Progenitor cell of endocrine pancreas (in vitro differentiated cells): ENCODE measurements around the gene ATP5MC2. TPM values are rescaled to one million over a fixed set of nuclear protein-coding genes. Genes with fewer than 3 reads are reported as not detected.
A peak's percentile ranks its signal among the peaks of the same experiment; 100 is the strongest.
"Not testable (repeated sequence)": the region's sequence is repeated elsewhere in the genome, so short reads cannot be mapped to it uniquely, and the experiment has no call there.

Experiments used
- DNase-seq: peaks from one replicate; pipeline ENCODE4 v3.0.0; 2021; ENCODE audit warnings: low spot score; ENCODE audit not compliant: unreplicated experiment
- H3K27ac Mint-ChIP-seq: 2 replicates; pipeline ENCODE4 v1.8.0; 2021; ENCODE audit warnings: mild to moderate bottlenecking, moderate library complexity, mixed read lengths
- H3K27me3 Mint-ChIP-seq: 2 replicates; pipeline ENCODE4 v1.8.0; 2021; ENCODE audit warnings: mixed read lengths
- H3K36me3 Mint-ChIP-seq: 2 replicates; pipeline ENCODE4 v1.8.0; 2022; ENCODE audit warnings: mixed read lengths; ENCODE audit not compliant: insufficient read depth
- H3K4me1 Mint-ChIP-seq: 2 replicates; pipeline ENCODE4 v1.8.0; 2021; ENCODE audit warnings: low read depth, mixed read lengths
- H3K4me3 Mint-ChIP-seq: 2 replicates; pipeline ENCODE4 v1.8.0; 2021; ENCODE audit warnings: low read depth, mild to moderate bottlenecking, moderate library complexity, mixed read lengths
- H3K9me3 Mint-ChIP-seq: 2 replicates; pipeline ENCODE4 v1.8.0; 2021; ENCODE audit warnings: low read depth, mixed read lengths
- CTCF ChIP-seq: fragments of 200-600 bp; sonication (generic); IDR thresholded peaks from one replicate; pipeline ENCODE4 v1.5.0; 2021; ENCODE audit warnings: antibody characterized with exemption, mild to moderate bottlenecking; ENCODE audit not compliant: unreplicated experiment
- long read RNA-seq: library from polyadenylated mRNA; unstranded; transcript quantifications from one replicate; pipeline ENCODE4 v2.0.0, GENCODE V29; 2020
- total RNA-seq: library from RNA; stranded (reverse); gene quantifications from 2 replicates; pipeline ENCODE4 v1.2.1, GENCODE V29; 2021

Gene ATP5MC2
- total RNA-seq: 316 and 327 TPM in 2 replicates
- long read RNA-seq, transcript ATP5MC2-203 (4 exons, 1,976 nt): minor isoform, 11 of 84 reads
- long read RNA-seq, transcript ATP5MC2-202 (5 exons, 878 nt): major isoform, 62 of 84 reads
- long read RNA-seq, partial matches to known transcripts: 1 of 84 reads
- long read RNA-seq, other reads (novel, unspliced or antisense): 10 of 84 reads

- Mint-ChIP-seq H3K4me1 (peaks cover 24% of the 10 kb centered on the region), H3K27me3 (peaks cover 13% of the 10 kb centered on the region), H3K9me3 (no peaks in the 10 kb centered on the region), H3K27ac (peak within 1 kb of the TSS; percentile 97), H3K4me3 (peak within 1 kb of the TSS; percentile 91), H3K36me3 (peaks cover 15% of the 10 kb centered on the region)
- DNase-seq: peak; percentile 95
- TF ChIP-seq CTCF: peak; percentile 97
Observed at GRCh38 chr12:53675701-53676607, at the start of gene ATP5MC2. ATP5MC2 (minus strand) TSS chr12:53676083; CDS start chr12:53672614, 3,469 bp downstream.

DNA sequence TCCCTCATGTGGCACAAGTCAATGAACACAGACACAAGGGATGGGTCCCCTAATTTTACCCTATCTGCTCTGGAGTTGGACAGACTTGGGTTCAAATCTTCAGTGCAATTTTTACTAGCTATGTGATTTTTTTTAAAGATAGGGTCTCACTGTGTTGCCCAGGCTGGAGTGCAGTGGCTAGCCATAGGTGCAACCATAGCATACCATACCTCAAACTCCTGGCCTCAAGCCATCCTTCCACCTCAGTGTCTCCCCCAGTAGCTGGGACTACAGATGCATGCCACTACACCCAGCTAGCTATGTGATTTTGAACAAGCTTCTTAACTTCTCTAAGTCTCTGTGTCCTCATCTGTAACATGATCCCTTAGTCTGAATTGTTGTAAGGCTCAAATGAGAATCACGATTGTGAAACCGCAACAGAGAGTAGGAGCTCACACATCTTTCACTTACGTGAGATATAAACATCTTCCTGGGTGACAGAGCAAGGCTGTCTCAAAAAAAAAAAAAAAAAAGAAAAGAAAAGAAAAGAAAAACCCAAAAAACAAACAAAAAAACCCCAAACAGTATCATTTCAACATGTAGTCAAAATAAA lies 46.7 kb upstream of the ATP5MC2 start:
- Mint-ChIP-seq H3K27me3 (no peaks in the 10 kb centered on the region), H3K36me3 (peaks cover 14% of the 10 kb centered on the region), H3K4me1 (peaks cover 7% of the 10 kb centered on the region), H3K27ac (no peak overlapping the region), H3K4me3 (no peak overlapping the region), H3K9me3 (no peaks in the 10 kb centered on the region)
- DNase-seq: no peak
- TF ChIP-seq CTCF: no peak

- Mint-ChIP-seq H3K9me3 (no peaks in the 10 kb centered on the region), H3K27me3 (no peaks in the 10 kb centered on the region), H3K27ac (no peak overlapping the region), H3K4me1 (no peaks in the 10 kb centered on the region), H3K36me3 (peaks cover 21% of the 10 kb centered on the region), H3K4me3 (no peak overlapping the region)
- no peak for TF ChIP-seq CTCF
- no peak for DNase-seq
Observed at GRCh38 chr12:53720946-53721345, 45.1 kb upstream of the ATP5MC2 start.

- H3K9me3 Mint-ChIP-seq: no peaks in the 10 kb centered on the region
Observed at GRCh38 chr12:53719649-53720048, 43.8 kb upstream of the ATP5MC2 start.

GRCh38 chr12:53718567-53718966 lies 42.7 kb upstream of the ATP5MC2 start:
- H3K27me3 Mint-ChIP-seq, H3K9me3 Mint-ChIP-seq, H3K4me1 Mint-ChIP-seq, H3K4me3 Mint-ChIP-seq, DNase-seq, H3K27ac Mint-ChIP-seq: not testable (repeated sequence)
- peaks cover 23% of the 10 kb centered on the region for H3K36me3 Mint-ChIP-seq

More at GRCh38 chr12:53719649-53720048, 43.8 kb upstream of the ATP5MC2 start:
- H3K4me3 Mint-ChIP-seq: no peak overlapping the region
- no peak for DNase-seq
- TF ChIP-seq CTCF: no peak
- peaks cover 21% of the 10 kb centered on the region for H3K36me3 Mint-ChIP-seq
- H3K27ac Mint-ChIP-seq: no peak overlapping the region
- no peaks in the 10 kb centered on the region for H3K4me1 Mint-ChIP-seq
- no peaks in the 10 kb centered on the region for H3K27me3 Mint-ChIP-seq
